ENCODE data around the gene TBC1D5.

DNA sequence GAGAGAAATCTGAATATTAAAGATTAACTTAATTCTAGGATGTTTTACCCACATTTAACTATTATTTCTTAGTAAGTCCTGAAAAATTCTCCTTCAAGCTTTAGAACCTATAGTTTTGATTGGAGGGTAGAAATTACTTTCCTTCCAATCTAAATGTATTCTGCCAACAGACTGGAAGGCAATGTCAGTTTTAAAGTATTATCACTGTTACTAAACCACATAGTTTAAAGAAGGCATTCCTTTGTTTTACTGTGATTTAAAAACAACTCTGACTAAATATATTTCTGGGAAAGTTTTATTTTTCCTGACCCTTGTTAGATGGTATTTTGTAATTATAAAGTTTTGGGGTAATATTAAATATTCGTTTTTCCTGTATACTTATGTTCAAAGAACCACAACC, 382.5 kb downstream of the TBC1D5 start:
- TF ChIP-seq POLR2A (IDR thresholded peaks at IDR 0.05) (no peak), POLR2AphosphoS5 (IDR thresholded peaks at IDR 0.05) (no peak), EP300 (IDR thresholded peaks at IDR 0.05) (no peak)
- TF ChIP-seq, protein P1, sequence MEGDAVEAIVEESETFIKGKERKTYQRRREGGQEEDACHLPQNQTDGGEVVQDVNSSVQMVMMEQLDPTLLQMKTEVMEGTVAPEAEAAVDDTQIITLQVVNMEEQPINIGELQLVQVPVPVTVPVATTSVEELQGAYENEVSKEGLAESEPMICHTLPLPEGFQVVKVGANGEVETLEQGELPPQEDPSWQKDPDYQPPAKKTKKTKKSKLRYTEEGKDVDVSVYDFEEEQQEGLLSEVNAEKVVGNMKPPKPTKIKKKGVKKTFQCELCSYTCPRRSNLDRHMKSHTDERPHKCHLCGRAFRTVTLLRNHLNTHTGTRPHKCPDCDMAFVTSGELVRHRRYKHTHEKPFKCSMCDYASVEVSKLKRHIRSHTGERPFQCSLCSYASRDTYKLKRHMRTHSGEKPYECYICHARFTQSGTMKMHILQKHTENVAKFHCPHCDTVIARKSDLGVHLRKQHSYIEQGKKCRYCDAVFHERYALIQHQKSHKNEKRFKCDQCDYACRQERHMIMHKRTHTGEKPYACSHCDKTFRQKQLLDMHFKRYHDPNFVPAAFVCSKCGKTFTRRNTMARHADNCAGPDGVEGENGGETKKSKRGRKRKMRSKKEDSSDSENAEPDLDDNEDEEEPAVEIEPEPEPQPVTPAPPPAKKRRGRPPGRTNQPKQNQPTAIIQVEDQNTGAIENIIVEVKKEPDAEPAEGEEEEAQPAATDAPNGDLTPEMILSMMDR (IDR thresholded peaks at IDR 0.05), result no peak

All from sigmoid colon (tissue), 4 donors.